Uterus (tissue), 2 donors: ENCODE data around the gene POU2AF3.

ENCODE experiments used
- POLR2A ChIP-seq, 2 donors: fragments of 450-650 bp; IDR thresholded peaks; one replicate each; pipeline ENCODE4 v1.6.1; 2016; ENCODE audit warnings: antibody characterized with exemption in 2 of 2, mild to moderate bottlenecking in 1 of 2, moderate library complexity in 1 of 2
- TF ChIP-seq, protein P1 (sequence below), 4 experiments: fragments of 200-600 bp in 2 of 4; fragments of 450-650 bp in 2 of 4; sonication (generic) in 2 of 4; IDR thresholded peaks; one replicate each; pipeline ENCODE4 v1.5.1; 2016 to 2019; ENCODE audit warnings: antibody characterized with exemption in 4 of 4, mild to moderate bottlenecking in 2 of 4, moderate library complexity in 1 of 4

DNA sequence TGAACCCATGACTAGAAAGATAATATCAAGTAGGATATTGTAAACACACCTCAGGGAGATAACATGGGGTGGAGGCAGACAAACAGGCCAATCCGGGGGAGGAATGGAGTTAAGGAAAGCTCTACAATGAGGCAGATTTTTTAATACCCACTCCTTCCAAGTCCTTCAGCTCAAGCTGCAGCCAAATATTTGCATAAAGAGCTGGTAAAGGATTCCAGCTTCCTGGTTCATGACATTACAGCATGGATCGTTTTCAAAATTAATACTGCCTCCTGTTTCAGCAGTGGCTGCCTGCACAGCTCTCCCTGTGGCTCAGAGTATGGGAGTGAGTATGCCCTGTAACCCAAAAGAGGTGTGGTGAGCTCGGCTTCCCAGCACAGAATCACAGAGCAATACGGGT, 5.1 kb downstream of the POU2AF3 start:
- TF ChIP-seq, protein P1, sequence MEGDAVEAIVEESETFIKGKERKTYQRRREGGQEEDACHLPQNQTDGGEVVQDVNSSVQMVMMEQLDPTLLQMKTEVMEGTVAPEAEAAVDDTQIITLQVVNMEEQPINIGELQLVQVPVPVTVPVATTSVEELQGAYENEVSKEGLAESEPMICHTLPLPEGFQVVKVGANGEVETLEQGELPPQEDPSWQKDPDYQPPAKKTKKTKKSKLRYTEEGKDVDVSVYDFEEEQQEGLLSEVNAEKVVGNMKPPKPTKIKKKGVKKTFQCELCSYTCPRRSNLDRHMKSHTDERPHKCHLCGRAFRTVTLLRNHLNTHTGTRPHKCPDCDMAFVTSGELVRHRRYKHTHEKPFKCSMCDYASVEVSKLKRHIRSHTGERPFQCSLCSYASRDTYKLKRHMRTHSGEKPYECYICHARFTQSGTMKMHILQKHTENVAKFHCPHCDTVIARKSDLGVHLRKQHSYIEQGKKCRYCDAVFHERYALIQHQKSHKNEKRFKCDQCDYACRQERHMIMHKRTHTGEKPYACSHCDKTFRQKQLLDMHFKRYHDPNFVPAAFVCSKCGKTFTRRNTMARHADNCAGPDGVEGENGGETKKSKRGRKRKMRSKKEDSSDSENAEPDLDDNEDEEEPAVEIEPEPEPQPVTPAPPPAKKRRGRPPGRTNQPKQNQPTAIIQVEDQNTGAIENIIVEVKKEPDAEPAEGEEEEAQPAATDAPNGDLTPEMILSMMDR (IDR thresholded peaks at IDR 0.05) = no peak
- TF ChIP-seq POLR2A (IDR thresholded peaks at IDR 0.05) = no peak
